Measurements from ENCODE around the gene TACC2. TPM values are rescaled to one million over a fixed set of nuclear protein-coding genes. Genes with fewer than 3 reads are reported as not detected.

TACC2 gene
- polyA plus RNA-seq (2013, experiment 1 of 2): 21.3 TPM
- polyA plus RNA-seq (2013, experiment 2 of 2): 23.7 TPM

- Histone ChIP-seq H3K27ac (ENCODE audit: low read depth, low read length, severe bottlenecking) (no peak within 1 kb of the TSS), H3K4me1 (ENCODE audit: control insufficient read depth, insufficient read depth, low read length, poor library complexity, severe bottlenecking) (no peaks in the 10 kb centered on the region), H3K9me3 (ENCODE audit: control insufficient read depth, low read length) (peaks cover 12% of the 10 kb centered on the region), H3K4me3 (ENCODE audit: extremely low read depth, insufficient read depth, low read length, poor library complexity, severe bottlenecking) (no peak within 1 kb of the TSS), H3K36me3 (ENCODE audit: control insufficient read depth, insufficient read depth, low read length) (no peaks in the 10 kb centered on the region)
- WGBS, 2 experiments (ENCODE audit: insufficient coverage in 2 of 2): 81 to 90% methylated on average over 10 to 15 of the region's 15 CpGs
These were observed at the start of gene TACC2 for GRCh38 chr10:121988361-121989324. Gene TACC2, plus strand, starts transcription at chr10:121989163. Its CDS starts 32,819 bp downstream, at chr10:122021982.

- WGBS, 2 experiments (ENCODE audit: insufficient coverage in 2 of 2): 74 to 100% methylated on average over 2 of the region's 3 CpGs
- Histone ChIP-seq H3K4me1 (ENCODE audit: control insufficient read depth, insufficient read depth, low read length, poor library complexity, severe bottlenecking) (peaks cover 8% of the 10 kb centered on the region), H3K9me3 (ENCODE audit: control insufficient read depth, low read length) (no peaks in the 10 kb centered on the region), H3K36me3 (ENCODE audit: control insufficient read depth, insufficient read depth, low read length) (no peaks in the 10 kb centered on the region), H3K4me3 (ENCODE audit: extremely low read depth, insufficient read depth, low read length, poor library complexity, severe bottlenecking) (no peak overlapping the region), H3K27ac (ENCODE audit: low read depth, low read length, severe bottlenecking) (no peak overlapping the region)
These were observed 47.4 kb upstream of the TACC2 start for GRCh38 chr10:121941532-121941931.

- H3K4me1 ChIP-seq (ENCODE audit: control insufficient read depth, insufficient read depth, low read length, poor library complexity, severe bottlenecking): peaks cover 8% of the 10 kb centered on the region
- no peak overlapping the region for H3K27ac ChIP-seq (ENCODE audit: low read depth, low read length, severe bottlenecking)
- H3K9me3 ChIP-seq (ENCODE audit: control insufficient read depth, low read length): no peaks in the 10 kb centered on the region
- no peaks in the 10 kb centered on the region for H3K36me3 ChIP-seq (ENCODE audit: control insufficient read depth, insufficient read depth, low read length)
- H3K4me3 ChIP-seq (ENCODE audit: extremely low read depth, insufficient read depth, low read length, poor library complexity, severe bottlenecking): no peak overlapping the region
- no CpG with 5 or more reads among the region's 2 CpGs for WGBS, 2 experiments (ENCODE audit: insufficient coverage in 2 of 2)
These were observed 46.1 kb upstream of the TACC2 start for GRCh38 chr10:121942749-121943416.

- H3K9me3 ChIP-seq (ENCODE audit: control insufficient read depth, low read length): no peaks in the 10 kb centered on the region
- H3K36me3 ChIP-seq (ENCODE audit: control insufficient read depth, insufficient read depth, low read length): no peaks in the 10 kb centered on the region
- WGBS, 2 experiments (ENCODE audit: insufficient coverage in 2 of 2): 82% methylated on average over 5 of the region's 7 CpGs
- peaks cover 9% of the 10 kb centered on the region for H3K4me1 ChIP-seq (ENCODE audit: control insufficient read depth, insufficient read depth, low read length, poor library complexity, severe bottlenecking)
- no peak overlapping the region for H3K4me3 ChIP-seq (ENCODE audit: extremely low read depth, insufficient read depth, low read length, poor library complexity, severe bottlenecking)
- H3K27ac ChIP-seq (ENCODE audit: low read depth, low read length, severe bottlenecking): no peak overlapping the region
These were observed 41.3 kb upstream of the TACC2 start for GRCh38 chr10:121947343-121948330.

GRCh38 chr10:121949049-121949448, 39.9 kb upstream of the TACC2 start:
- Histone ChIP-seq H3K9me3 (ENCODE audit: control insufficient read depth, low read length) (no peaks in the 10 kb centered on the region), H3K4me3 (ENCODE audit: extremely low read depth, insufficient read depth, low read length, poor library complexity, severe bottlenecking) (no peak overlapping the region), H3K36me3 (ENCODE audit: control insufficient read depth, insufficient read depth, low read length) (peaks cover under 1% of the 10 kb centered on the region), H3K4me1 (ENCODE audit: control insufficient read depth, insufficient read depth, low read length, poor library complexity, severe bottlenecking) (peaks cover 3% of the 10 kb centered on the region), H3K27ac (ENCODE audit: low read depth, low read length, severe bottlenecking) (no peak overlapping the region)
- 83 to 86% methylated on average over 2 of the region's 2 CpGs for WGBS, 2 experiments (ENCODE audit: insufficient coverage in 2 of 2)

- Histone ChIP-seq H3K4me1 (ENCODE audit: control insufficient read depth, insufficient read depth, low read length, poor library complexity, severe bottlenecking) (peaks cover 3% of the 10 kb centered on the region), H3K9me3 (ENCODE audit: control insufficient read depth, low read length) (no peaks in the 10 kb centered on the region), H3K4me3 (ENCODE audit: extremely low read depth, insufficient read depth, low read length, poor library complexity, severe bottlenecking) (no peak overlapping the region), H3K27ac (ENCODE audit: low read depth, low read length, severe bottlenecking) (no peak overlapping the region), H3K36me3 (ENCODE audit: control insufficient read depth, insufficient read depth, low read length) (peaks cover 5% of the 10 kb centered on the region)
- 82 to 83% methylated on average over 1 to 2 of the region's 3 CpGs for WGBS, 2 experiments (ENCODE audit: insufficient coverage in 2 of 2)
These were observed 39.5 kb upstream of the TACC2 start for GRCh38 chr10:121949451-121949850.

GRCh38 chr10:121952226-121952625, 36.7 kb upstream of the TACC2 start:
- no peak overlapping the region for H3K4me3 ChIP-seq (ENCODE audit: extremely low read depth, insufficient read depth, low read length, poor library complexity, severe bottlenecking)
- H3K9me3 ChIP-seq (ENCODE audit: control insufficient read depth, low read length): no peaks in the 10 kb centered on the region
- WGBS, 2 experiments (ENCODE audit: insufficient coverage in 2 of 2): 82 to 83% methylated on average over 1 to 4 of the region's 5 CpGs
- H3K36me3 ChIP-seq (ENCODE audit: control insufficient read depth, insufficient read depth, low read length): peaks cover 22% of the 10 kb centered on the region
- peaks cover 3% of the 10 kb centered on the region for H3K4me1 ChIP-seq (ENCODE audit: control insufficient read depth, insufficient read depth, low read length, poor library complexity, severe bottlenecking)
- no peak overlapping the region for H3K27ac ChIP-seq (ENCODE audit: low read depth, low read length, severe bottlenecking)

GRCh38 chr10:121956111-121957061, 32.6 kb upstream of the TACC2 start:
- H3K4me1 ChIP-seq (ENCODE audit: control insufficient read depth, insufficient read depth, low read length, poor library complexity, severe bottlenecking): no peaks in the 10 kb centered on the region
- WGBS, 2 experiments (ENCODE audit: insufficient coverage in 2 of 2): 91 to 94% methylated on average over 4 to 6 of the region's 7 CpGs
- H3K36me3 ChIP-seq (ENCODE audit: control insufficient read depth, insufficient read depth, low read length): peaks cover 28% of the 10 kb centered on the region
- no peak overlapping the region for H3K27ac ChIP-seq (ENCODE audit: low read depth, low read length, severe bottlenecking)
- no peaks in the 10 kb centered on the region for H3K9me3 ChIP-seq (ENCODE audit: control insufficient read depth, low read length)
- no peak overlapping the region for H3K4me3 ChIP-seq (ENCODE audit: extremely low read depth, insufficient read depth, low read length, poor library complexity, severe bottlenecking)

- no peaks in the 10 kb centered on the region for H3K4me1 ChIP-seq (ENCODE audit: control insufficient read depth, insufficient read depth, low read length, poor library complexity, severe bottlenecking)
- H3K4me3 ChIP-seq (ENCODE audit: extremely low read depth, insufficient read depth, low read length, poor library complexity, severe bottlenecking): no peak overlapping the region
- no peak overlapping the region for H3K27ac ChIP-seq (ENCODE audit: low read depth, low read length, severe bottlenecking)
- WGBS, 2 experiments (ENCODE audit: insufficient coverage in 2 of 2): no CpG with 5 or more reads among the region's 3 CpGs
- peaks cover 40% of the 10 kb centered on the region for H3K36me3 ChIP-seq (ENCODE audit: control insufficient read depth, insufficient read depth, low read length)
- no peaks in the 10 kb centered on the region for H3K9me3 ChIP-seq (ENCODE audit: control insufficient read depth, low read length)
These were observed 29.3 kb upstream of the TACC2 start for GRCh38 chr10:121959671-121960070.

Data from mesodermal cell (in vitro differentiated cells).